Heart right ventricle (tissue), 16 donors: ENCODE results near the gene MME. TPM values are rescaled to one million over a fixed set of nuclear protein-coding genes. Genes with fewer than 3 reads are reported as not detected.
"Not testable (repeated sequence)": the region's sequence is repeated elsewhere in the genome, so short reads cannot be mapped to it uniquely, and the experiment has no call there.

ENCODE experiments used
- ATAC-seq, 8 donors: fragments of 200-7000 bp; cut with Tn5 transposase; one replicate each; pipeline ENCODE4 v1.9.1; 2020; ENCODE audit warnings: mild to moderate bottlenecking in 8 of 8, moderate library complexity in 8 of 8, moderate number of reproducible peaks in 1 of 8
- DNase-seq, 2 donors: peaks; one replicate each; pipeline ENCODE4 v3.0.0-alpha.2; 2020
- H3K27ac ChIP-seq, 10 donors: fragments of 200-600 bp; sonication (generic) in 2 of 10; one replicate each; pipeline versions ENCODE4 v1.5.0 to v1.8.0; 2020 to 2022; ENCODE audit warnings: mild to moderate bottlenecking in 3 of 10
- H3K27me3 ChIP-seq, 7 donors: fragments of 200-600 bp; one replicate each; pipeline ENCODE4 v1.8.0; 2021 to 2022; ENCODE audit warnings: mild to moderate bottlenecking in 2 of 7
- H3K36me3 ChIP-seq, 9 donors: fragments of 200-600 bp; sonication (generic) in 1 of 9; one replicate each; pipeline versions ENCODE4 v1.5.0 to v1.8.0; 2020 to 2022; ENCODE audit warnings: mild to moderate bottlenecking in 2 of 9
- H3K4me1 ChIP-seq, 9 donors: fragments of 200-600 bp; sonication (generic) in 1 of 9; one replicate each; pipeline versions ENCODE4 v1.5.0 to v1.8.0; 2020 to 2022; ENCODE audit warnings: mild to moderate bottlenecking in 4 of 9
- H3K4me3 ChIP-seq, 10 donors: fragments of 200-600 bp; sonication (generic) in 2 of 10; one replicate each; pipeline versions ENCODE4 v1.5.0 to v1.8.0; 2020 to 2022; ENCODE audit warnings: mild to moderate bottlenecking in 7 of 10, moderate library complexity in 2 of 10
- H3K9me3 ChIP-seq, 11 donors: fragments of 200-600 bp in 10 of 11; sonication (generic) in 2 of 11; one replicate each; pipeline versions ENCODE4 v1.5.0 to v1.8.0; 2013 to 2022; ENCODE audit warnings: mild to moderate bottlenecking in 2 of 11, control low read depth in 1 of 11, moderate library complexity in 1 of 11
- CTCF ChIP-seq, 9 donors: fragments of 200-600 bp; sonication (generic) in 2 of 9; IDR thresholded peaks; one replicate each; pipeline versions ENCODE4 v1.5.0 to v1.8.0; 2021 to 2022; ENCODE audit warnings: antibody characterized with exemption in 9 of 9, mild to moderate bottlenecking in 5 of 9, moderate library complexity in 1 of 9
- WGBS, 2 donors: extraction: QIAGEN DNeasy Blood & Tissue Kit; methylation state at CpG; one replicate each; pipeline ENCODE4 v1.1.7; 2013; ENCODE audit warnings: inconsistent platforms in 1 of 2; 5-methylcytosine and 5-hydroxymethylcytosine counted together
- intact Hi-C, 10 donors: fragments of 100-400 bp; cut with DNase I; formaldehyde crosslinking; loops; one replicate each; pipeline versions ENCODE4 v1.11.1 to v1.14.2; 2022
- polyA plus RNA-seq, 2 donors: library from polyadenylated mRNA; stranded (reverse); fragments of 200-250 nt; gene quantifications; one replicate each; pipeline ENCODE4 v1.2.3, GENCODE V29; 2013
- total RNA-seq, 10 donors: library from RNA; stranded (reverse); fragmentation: NEBNext Ultra II Directional in 3 of 10; extraction: Animal tissue kit (Norgen Biotek cat#: 25700) in 3 of 10; gene quantifications; one replicate each; pipeline versions ENCODE4 v1.2.1 to v1.2.4, GENCODE V29; 2021 to 2023
- donor health status: Arrhythmogenic right ventricular cardiomyopathy.
- donor health status: ischemic (EF 13 %, LVEDD 7.1; RV severe dilation, severe dysfunction).
- donor health status: healthy with polysubstance abuse.
- donor health status: DM: no; HTN: yes; CAD: no.
- donor health status: DM: no; HTN: no; CAD: no.
- donor health status: ischemic (EF 25% LVEDD 6.9; RV normal size, moderate dysfunction).
- donor health status: ischemic (EF 25% LVEDD 5.7; RV mildly dilated, moderate dysfunction).
- donor health status: healthy.
- donor health status: DM: yes; HTN: yes; CAD: no.
- donor health status: Ischemic cardiomyopathy.
- donor health status: ischemic (EF 35%, LVEDD 5.7; RV mildly dilated, moderate dysfunction).
- donor health status: nonischemic (EF 11% LVEDD 7.7; RV severe dilation, severe dysfunction).
- donor health status: DM: yes; HTN: yes; CAD: no.
- donor health status: PGD.
- donor health status: ischemic (EF 29% LVEDD 5.4; RV normal size, mild dysfunction).
- donor health status: nonischemic (EF 23%, LVEDD 6.1; RV moderate dilation, normal function).

The MME gene
- total and polyA plus RNA-seq, 12 donors = 1.8 to 10.5 (median 6.1) TPM

- Histone ChIP-seq H3K4me1 (no peaks in the 10 kb centered on the region), H3K36me3 (no peaks in the 10 kb centered on the region), H3K27me3 (no peaks in the 10 kb centered on the region), H3K9me3 (peaks cover 0 to 5% (median 0%) of the 10 kb centered on the region in 11 donors), H3K4me3 (no peak overlapping the region), H3K27ac (no peak overlapping the region)
- intact Hi-C loops = no loop called here
- no peak for TF ChIP-seq CTCF (IDR thresholded peaks at IDR 0.05)
- ATAC-seq = no peak
- no peak for DNase-seq
- WGBS, 2 donors = 62 to 74% methylated on average over 4 of the region's 4 CpGs
Measured at GRCh38 chr3:155111971-155112370, 31.9 kb downstream of the MME start.

- no peak for TF ChIP-seq CTCF (IDR thresholded peaks at IDR 0.05)
- Histone ChIP-seq H3K27ac (no peak overlapping the region), H3K9me3 (peaks cover 0 to 1% (median 0%) of the 10 kb centered on the region in 11 donors), H3K4me1 (no peaks in the 10 kb centered on the region), H3K36me3 (no peaks in the 10 kb centered on the region), H3K4me3 (no peak overlapping the region), H3K27me3 (no peaks in the 10 kb centered on the region)
- ATAC-seq = no peak
- DNase-seq = no peak
- 67 to 80% methylated on average over 5 of the region's 5 CpGs for WGBS, 2 donors
- intact Hi-C loops = no loop called here
Measured at GRCh38 chr3:155112661-155113389, 32.7 kb downstream of the MME start.

GRCh38 chr3:155124745-155125144, 44.6 kb downstream of the MME start:
- H3K4me3 ChIP-seq = peak overlapping the region in 2 of 10 donors; percentile 11 to 24
- H3K27ac ChIP-seq, DNase-seq, intact Hi-C loops, H3K27me3 ChIP-seq, ATAC-seq, H3K36me3 ChIP-seq, H3K4me1 ChIP-seq, H3K9me3 ChIP-seq: not testable (repeated sequence)
- WGBS, 2 donors = 0% methylated on average over 3 of the region's 14 CpGs; no CpG with 5 or more reads in 1 of the 2 donors

- no peak overlapping the region for H3K27ac ChIP-seq
- DNase-seq (no peak), ATAC-seq (no peak)
- H3K27me3 ChIP-seq = no peaks in the 10 kb centered on the region
- no peak for TF ChIP-seq CTCF (IDR thresholded peaks at IDR 0.05)
- peaks cover 0 to 6% (median 0%) of the 10 kb centered on the region in 11 donors for H3K9me3 ChIP-seq
- 67 to 75% methylated on average over 2 of the region's 2 CpGs for whole genome bisulfite sequencing, 2 donors
- intact Hi-C loops = no loop called here
- H3K4me3 ChIP-seq = no peak overlapping the region
- H3K36me3 ChIP-seq = no peaks in the 10 kb centered on the region
- peaks cover 0 to 9% (median 0%) of the 10 kb centered on the region in 9 donors for H3K4me1 ChIP-seq
Measured at GRCh38 chr3:155129396-155129795, 49.3 kb downstream of the MME start.

GRCh38 chr3:155130001-155130400, 49.9 kb downstream of the MME start:
- no peak for DNase-seq
- no peak for ATAC-seq
- no peaks in the 10 kb centered on the region for H3K36me3 ChIP-seq
- H3K4me3 ChIP-seq = no peak overlapping the region
- no peak overlapping the region for H3K27ac ChIP-seq
- H3K27me3 ChIP-seq = no peaks in the 10 kb centered on the region
- intact Hi-C loops = no loop called here
- TF ChIP-seq CTCF (IDR thresholded peaks at IDR 0.05) = no peak
- peaks cover 0 to 7% (median 0%) of the 10 kb centered on the region in 11 donors for H3K9me3 ChIP-seq
- H3K4me1 ChIP-seq = peaks cover 0 to 9% (median 0%) of the 10 kb centered on the region in 9 donors
